Measurements from ENCODE around the gene ANKRD63. TPM values are rescaled to one million over a fixed set of nuclear protein-coding genes. Genes with fewer than 3 reads are reported as not detected.

ANKRD63 gene
- polyA plus RNA-seq, 1 of the 3 experiments (the other 2 are of a cell fraction) = not detected

DNA sequence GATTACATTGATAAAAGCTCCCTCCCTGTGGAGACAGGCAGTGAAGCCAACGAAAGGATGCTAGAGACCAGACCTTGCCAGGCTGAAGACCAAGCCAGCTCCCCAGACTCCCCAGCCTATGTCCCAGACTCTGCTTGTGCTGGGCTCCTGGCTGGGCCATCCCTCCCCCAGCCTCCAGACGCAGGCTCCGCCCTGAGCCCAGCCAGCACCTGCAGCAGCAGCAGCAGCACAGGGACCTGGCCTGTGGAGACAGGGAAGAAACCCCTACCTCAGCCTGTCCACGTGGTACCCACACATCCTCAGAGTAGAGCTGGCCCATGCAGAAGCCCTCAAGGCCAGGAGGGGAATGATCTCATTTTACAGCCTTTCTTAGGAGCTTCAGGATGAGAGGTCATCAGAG lies 13.3 kb downstream of the ANKRD63 start:
- no peaks in the 10 kb centered on the region for H3K36me3 ChIP-seq (replicated peaks in 1 of 2; ENCODE audit: control insufficient read depth in 1 of 2, insufficient read depth in 2 of 2, low read length in 1 of 2)
- H3K9ac ChIP-seq = no peak overlapping the region
- no peak overlapping the region for H3K4me3 ChIP-seq (ENCODE audit: low read depth in 2 of 2, low read length in 1 of 2)
- TF ChIP-seq RAD21 (IDR thresholded peaks at IDR 0.05; ENCODE audit: low read length) = no peak
- 55% methylated on average over 1 of the region's 4 CpGs for WGBS (ENCODE audit: low lambda C conversion rate)
- H3K9me3 ChIP-seq = no peaks in the 10 kb centered on the region
- ChIA-PET CTCF (interaction anchor here (0.6 to 25.6 kb wide), 7 partner anchors 9 to 224 kb away, joined by 3 to 868 read pairs (median 61); partner anchors contain the start of genes INAFM2, PAK6 and PLCB2), POLR2A (no interaction called here)
- H3K4me2 ChIP-seq = no peak overlapping the region
- H3K4me1 ChIP-seq (ENCODE audit: control insufficient read depth in 1 of 2, insufficient read depth in 2 of 2, low read depth in 1 of 2, low read length in 1 of 2) = peaks cover 0 to 2% of the 10 kb centered on the region in 2 experiments; a peak in 1 of 4 replicates
- no peak overlapping the region for H3K27ac ChIP-seq (ENCODE audit: low read depth in 2 of 2, low read length in 1 of 2)
- no peaks in the 10 kb centered on the region for H4K20me1 ChIP-seq (ENCODE audit: insufficient read depth)
- H3K27me3 ChIP-seq (ENCODE audit: insufficient read depth) = no peaks in the 10 kb centered on the region
- no peak overlapping the region for H2AFZ ChIP-seq (ENCODE audit: low read depth)
- no peaks in the 10 kb centered on the region for H3F3A ChIP-seq (replicated peaks; ENCODE audit: insufficient read depth)
- H3K79me2 ChIP-seq (ENCODE audit: insufficient read depth) = no peaks in the 10 kb centered on the region
- no peak for DNase-seq
- H3K9me2 ChIP-seq = no peaks in the 10 kb centered on the region

- WGBS (ENCODE audit: low lambda C conversion rate) = 92% methylated on average over 3 of the region's 4 CpGs
- H3K27me3 ChIP-seq (ENCODE audit: insufficient read depth) = no peaks in the 10 kb centered on the region
- H3K79me2 ChIP-seq (ENCODE audit: insufficient read depth) = no peaks in the 10 kb centered on the region
- H2AFZ ChIP-seq (ENCODE audit: low read depth) = no peak overlapping the region
- no peak overlapping the region for H3K4me3 ChIP-seq (ENCODE audit: low read depth in 2 of 2, low read length in 1 of 2)
- no peak overlapping the region for H3K27ac ChIP-seq (ENCODE audit: low read depth in 2 of 2, low read length in 1 of 2)
- H3K36me3 ChIP-seq (replicated peaks in 1 of 2; ENCODE audit: control insufficient read depth in 1 of 2, insufficient read depth in 2 of 2, low read length in 1 of 2) = no peaks in the 10 kb centered on the region
- ChIA-PET POLR2A (interaction anchor here (0.6 kb wide), 1 partner anchor 15 kb away, joined by 5 read pairs; no protein-coding TSS in a partner anchor), CTCF (interaction anchor here (1.9 to 25.6 kb wide), 5 partner anchors 11 to 72 kb away, joined by 5 to 868 read pairs (median 720); partner anchors contain the start of genes INAFM2, PAK6 and PLCB2)
- no peaks in the 10 kb centered on the region for H3K9me2 ChIP-seq
- no peaks in the 10 kb centered on the region for H4K20me1 ChIP-seq (ENCODE audit: insufficient read depth)
- no peak overlapping the region for H3K9ac ChIP-seq
- H3K9me3 ChIP-seq = no peaks in the 10 kb centered on the region
- no peak for TF ChIP-seq EP300 (IDR thresholded peaks at IDR 0.05; ENCODE audit: borderline replicate concordance in 1 of 2, low read depth in 1 of 2, low read length in 1 of 2)
- no peak for TF ChIP-seq FOSL2 (IDR thresholded peaks at IDR 0.05; ENCODE audit: borderline replicate concordance, low read depth)
- no peak for TF ChIP-seq MEF2A (IDR thresholded peaks at IDR 0.05; ENCODE audit: borderline replicate concordance, low read depth)
- no peak for TF ChIP-seq NFIC (IDR thresholded peaks at IDR 0.05; ENCODE audit: borderline replicate concordance)
- no peak for TF ChIP-seq CHD2 (IDR thresholded peaks at IDR 0.05; ENCODE audit: low read length, partially characterized antibody)
- no peak for TF ChIP-seq MAX (IDR thresholded peaks at IDR 0.05; ENCODE audit: low read depth)
- DNase-seq = no peak
- peaks cover 5% of the 10 kb centered on the region for H3F3A ChIP-seq (replicated peaks; ENCODE audit: insufficient read depth)
- peaks cover 0 to 2% of the 10 kb centered on the region in 2 experiments; a peak in 1 of 4 replicates for H3K4me1 ChIP-seq (ENCODE audit: control insufficient read depth in 1 of 2, insufficient read depth in 2 of 2, low read depth in 1 of 2, low read length in 1 of 2)
- no peak overlapping the region for H3K4me2 ChIP-seq
Observed at GRCh38 chr15:40267670-40268069, 15.2 kb downstream of the ANKRD63 start.

DNA sequence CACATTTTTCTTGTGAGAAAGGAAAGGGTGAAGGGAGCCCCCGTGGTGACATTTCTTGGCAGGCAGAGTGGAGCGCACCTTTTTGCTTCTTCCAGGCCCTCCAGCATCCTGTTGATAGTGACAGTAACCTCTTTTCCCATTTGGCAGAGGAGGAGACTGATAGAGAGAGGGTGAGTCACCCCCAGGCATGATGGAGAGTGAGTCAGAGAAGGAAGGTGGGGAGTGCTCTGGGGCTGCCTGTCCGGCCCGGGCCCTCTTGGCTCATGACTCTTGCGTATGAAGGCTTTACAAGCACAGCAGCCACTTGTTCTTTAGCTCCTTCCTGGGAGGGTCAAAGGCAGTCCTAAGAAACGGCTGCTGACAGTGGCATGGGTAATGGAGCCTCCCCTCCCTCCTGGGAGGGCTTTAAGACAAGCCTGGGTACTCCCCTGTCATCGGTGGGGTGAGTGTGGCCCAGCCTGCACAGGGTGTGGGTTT lies 16.0 kb downstream of the ANKRD63 start:
- CTCF ChIA-PET = interaction anchor here (1.0 to 25.6 kb wide), 5 partner anchors 7 to 59 kb away, joined by 3 to 868 read pairs (median 100); partner anchors contain the start of genes ANKRD63 and PAK6
- no peaks in the 10 kb centered on the region for H4K20me1 ChIP-seq (ENCODE audit: insufficient read depth)
- 43% methylated on average over 6 of the region's 7 CpGs for WGBS (ENCODE audit: low lambda C conversion rate)
- no peaks in the 10 kb centered on the region for H3K9me2 ChIP-seq
- H3K4me1 ChIP-seq (ENCODE audit: control insufficient read depth in 1 of 2, insufficient read depth in 2 of 2, low read depth in 1 of 2, low read length in 1 of 2) = peaks cover 0 to 2% of the 10 kb centered on the region in 2 experiments; a peak in 1 of 4 replicates
- POLR2A ChIA-PET = no interaction called here
- no peak for DNase-seq
- no peak overlapping the region for H2AFZ ChIP-seq (ENCODE audit: low read depth)
- peak overlapping the region in 1 of 2 experiments; percentile 70; a peak in 2 of 4 replicates for H3K27ac ChIP-seq (ENCODE audit: low read depth in 2 of 2, low read length in 1 of 2)
- 0 out of 2 replicates have a peak overlapping the region, but pooled peaks have one; percentile 39 for H3K4me2 ChIP-seq
- no peaks in the 10 kb centered on the region for H3K9me3 ChIP-seq
- no peaks in the 10 kb centered on the region for H3K27me3 ChIP-seq (ENCODE audit: insufficient read depth)
- no peaks in the 10 kb centered on the region for H3K36me3 ChIP-seq (replicated peaks in 1 of 2; ENCODE audit: control insufficient read depth in 1 of 2, insufficient read depth in 2 of 2, low read length in 1 of 2)
- peaks cover 5% of the 10 kb centered on the region for H3F3A ChIP-seq (replicated peaks; ENCODE audit: insufficient read depth)
- H3K9ac ChIP-seq = no peak overlapping the region
- H3K4me3 ChIP-seq (ENCODE audit: low read depth in 2 of 2, low read length in 1 of 2) = no peak overlapping the region
- H3K79me2 ChIP-seq (ENCODE audit: insufficient read depth) = no peaks in the 10 kb centered on the region
- TF ChIP-seq USF1 (IDR thresholded peaks at IDR 0.05; ENCODE audit: borderline replicate concordance, low read depth) = no peak
- no peak for TF ChIP-seq EZH2phosphoT487 (IDR thresholded peaks at IDR 0.05; ENCODE audit: borderline replicate concordance, low read depth)
- no peak for TF ChIP-seq RFX5 (IDR thresholded peaks at IDR 0.05; ENCODE audit: low read length)
- no peak for TF ChIP-seq TAF1 (IDR thresholded peaks at IDR 0.05; ENCODE audit: borderline replicate concordance, low read depth, low read length)
- no peak for TF ChIP-seq FOXM1 (IDR thresholded peaks at IDR 0.05; ENCODE audit: low read depth)
- no peak for TF ChIP-seq ELF1 (IDR thresholded peaks at IDR 0.05)
- no peak for TF ChIP-seq POLR2AphosphoS5 (IDR thresholded peaks at IDR 0.05; ENCODE audit: low read depth, low read length)
- TF ChIP-seq, protein P1, sequence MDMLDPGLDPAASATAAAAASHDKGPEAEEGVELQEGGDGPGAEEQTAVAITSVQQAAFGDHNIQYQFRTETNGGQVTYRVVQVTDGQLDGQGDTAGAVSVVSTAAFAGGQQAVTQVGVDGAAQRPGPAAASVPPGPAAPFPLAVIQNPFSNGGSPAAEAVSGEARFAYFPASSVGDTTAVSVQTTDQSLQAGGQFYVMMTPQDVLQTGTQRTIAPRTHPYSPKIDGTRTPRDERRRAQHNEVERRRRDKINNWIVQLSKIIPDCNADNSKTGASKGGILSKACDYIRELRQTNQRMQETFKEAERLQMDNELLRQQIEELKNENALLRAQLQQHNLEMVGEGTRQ (IDR thresholded peaks at IDR 0.05; ENCODE audit: borderline replicate concordance, low read depth, low read length) = no peak
- TF ChIP-seq NFIC (IDR thresholded peaks at IDR 0.05; ENCODE audit: borderline replicate concordance) = peak; percentile 55; the same call in 1 of the 2 replicates
- TF ChIP-seq IRF3 (IDR thresholded peaks at IDR 0.05; ENCODE audit: low read depth, low read length) = no peak
- TF ChIP-seq JUND (IDR thresholded peaks at IDR 0.05) = peak; percentile 89
- no peak for TF ChIP-seq MEF2A (IDR thresholded peaks at IDR 0.05; ENCODE audit: borderline replicate concordance, low read depth)
- TF ChIP-seq YY1 (IDR thresholded peaks at IDR 0.05; ENCODE audit: low read depth) = no peak

All from SK-N-SH (cell line).